GM21825 (cell line): ENCODE measurements around the gene AGRN.
A peak's percentile ranks its signal among the peaks of the same experiment; 100 is the strongest.
"Not testable (repeated sequence)": the region's sequence is repeated elsewhere in the genome, so short reads cannot be mapped to it uniquely, and the experiment has no call there.

Source experiments
- ATAC-seq: cut with Tn5 transposase; IDR thresholded peaks from one replicate; pipeline ENCODE4 v1.9.1; 2021; ENCODE audit warnings: mild to moderate bottlenecking, moderate library complexity; ENCODE audit not compliant: unreplicated experiment

The AGRN gene

DNA sequence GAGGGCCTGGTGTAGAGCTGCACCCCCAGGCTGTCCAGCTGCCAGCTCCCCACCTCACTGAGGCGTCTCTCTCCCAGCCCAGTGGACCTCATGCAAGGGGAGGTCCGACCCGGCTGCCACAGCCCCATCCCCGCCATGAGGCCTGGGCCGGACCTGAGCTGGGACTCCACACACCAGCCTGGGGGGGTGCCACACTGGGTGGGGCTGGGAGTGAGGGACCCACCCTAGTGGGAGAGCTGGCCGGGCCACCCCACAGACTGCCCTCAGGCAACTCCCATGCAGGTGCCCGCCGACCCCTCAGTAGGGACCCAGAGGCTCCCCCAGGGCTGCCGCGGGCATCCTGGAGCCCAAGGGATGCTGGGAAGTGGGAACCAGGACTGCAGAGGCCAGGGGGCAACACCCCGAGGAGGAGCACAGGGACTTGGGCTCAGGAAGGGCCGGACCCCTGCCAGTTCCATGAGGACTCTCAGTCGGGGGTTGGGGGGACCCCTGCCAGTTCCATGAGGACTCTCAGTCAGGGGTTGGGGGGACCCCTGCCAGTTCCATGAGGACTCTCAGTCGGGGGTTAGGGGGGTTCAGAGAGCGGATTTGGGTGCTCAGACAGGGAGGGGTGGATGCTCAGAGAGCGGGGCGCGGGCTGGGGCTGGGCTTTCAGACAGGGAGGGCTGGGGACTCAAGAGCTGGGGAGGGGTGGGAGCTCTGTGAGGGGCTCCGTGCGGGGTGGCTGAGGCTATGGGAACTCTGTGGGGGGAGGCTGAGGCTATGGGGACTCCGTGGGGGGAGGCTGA lies 55.4 kb downstream of the AGRN start:
- no peak for ATAC-seq

DNA sequence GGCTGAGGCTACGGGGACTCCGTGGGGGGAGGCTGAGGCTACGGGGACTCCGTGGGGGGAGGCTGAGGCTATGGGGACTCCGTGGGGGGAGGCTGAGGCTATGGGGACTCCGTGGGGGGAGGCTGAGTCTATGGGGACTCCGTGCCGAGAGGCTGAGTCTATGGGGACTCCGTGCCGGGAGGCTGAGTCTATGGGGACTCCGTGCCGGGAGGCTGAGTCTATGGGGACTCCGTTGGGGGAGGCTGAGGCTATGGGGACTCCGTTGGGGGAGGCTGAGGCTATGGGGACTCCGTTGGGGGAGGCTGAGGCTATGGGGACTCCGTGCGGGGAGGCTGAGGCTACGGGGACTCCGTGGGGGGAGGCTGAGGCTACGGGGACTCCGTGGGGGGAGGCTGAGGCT lies 57.5 kb downstream of the AGRN start:
- not testable (repeated sequence) for ATAC-seq

DNA sequence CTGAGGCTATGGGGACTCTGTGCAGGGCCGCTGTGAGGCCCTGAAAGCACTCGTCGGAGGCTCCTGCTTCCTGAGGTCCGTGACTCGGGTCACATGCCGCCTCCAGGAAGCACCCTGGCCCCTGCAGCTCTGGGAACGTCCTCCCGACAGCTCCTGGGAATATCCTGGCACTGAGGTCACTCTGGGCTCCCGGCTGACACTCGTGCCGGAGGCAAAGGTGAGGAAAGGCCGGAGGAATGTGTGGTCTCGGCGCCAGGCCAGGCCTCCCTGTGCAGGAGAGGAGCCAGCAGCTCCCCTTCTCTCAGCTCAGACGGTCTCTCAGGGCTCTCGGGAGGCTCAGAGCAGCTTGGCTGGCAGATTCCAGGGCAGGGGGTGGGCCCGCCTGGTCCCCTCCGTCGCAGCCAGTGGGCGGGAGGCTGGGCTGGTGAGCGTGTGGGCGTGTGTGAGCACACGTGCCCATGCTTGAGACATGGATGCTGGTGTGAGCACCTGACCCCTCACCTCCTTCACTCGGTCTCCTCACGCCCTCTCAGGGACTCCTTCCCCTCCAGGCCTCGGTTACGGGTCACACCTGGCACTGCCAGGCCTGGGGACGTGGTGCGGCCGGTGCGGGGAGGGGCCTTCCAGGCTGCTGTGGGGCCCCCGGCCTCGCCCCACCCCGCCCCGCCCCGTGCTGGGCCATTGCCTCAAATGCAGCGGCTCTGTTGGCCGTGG lies 59.6 kb downstream of the AGRN start:
- peak; percentile 55 for ATAC-seq

GRCh38 chr1:1080122-1080757 lies 60.3 kb downstream of the AGRN start:
- peak; percentile 39 for ATAC-seq

- ATAC-seq = no peak
Measured at GRCh38 chr1:1080951-1081310, 61.0 kb downstream of the AGRN start.

DNA sequence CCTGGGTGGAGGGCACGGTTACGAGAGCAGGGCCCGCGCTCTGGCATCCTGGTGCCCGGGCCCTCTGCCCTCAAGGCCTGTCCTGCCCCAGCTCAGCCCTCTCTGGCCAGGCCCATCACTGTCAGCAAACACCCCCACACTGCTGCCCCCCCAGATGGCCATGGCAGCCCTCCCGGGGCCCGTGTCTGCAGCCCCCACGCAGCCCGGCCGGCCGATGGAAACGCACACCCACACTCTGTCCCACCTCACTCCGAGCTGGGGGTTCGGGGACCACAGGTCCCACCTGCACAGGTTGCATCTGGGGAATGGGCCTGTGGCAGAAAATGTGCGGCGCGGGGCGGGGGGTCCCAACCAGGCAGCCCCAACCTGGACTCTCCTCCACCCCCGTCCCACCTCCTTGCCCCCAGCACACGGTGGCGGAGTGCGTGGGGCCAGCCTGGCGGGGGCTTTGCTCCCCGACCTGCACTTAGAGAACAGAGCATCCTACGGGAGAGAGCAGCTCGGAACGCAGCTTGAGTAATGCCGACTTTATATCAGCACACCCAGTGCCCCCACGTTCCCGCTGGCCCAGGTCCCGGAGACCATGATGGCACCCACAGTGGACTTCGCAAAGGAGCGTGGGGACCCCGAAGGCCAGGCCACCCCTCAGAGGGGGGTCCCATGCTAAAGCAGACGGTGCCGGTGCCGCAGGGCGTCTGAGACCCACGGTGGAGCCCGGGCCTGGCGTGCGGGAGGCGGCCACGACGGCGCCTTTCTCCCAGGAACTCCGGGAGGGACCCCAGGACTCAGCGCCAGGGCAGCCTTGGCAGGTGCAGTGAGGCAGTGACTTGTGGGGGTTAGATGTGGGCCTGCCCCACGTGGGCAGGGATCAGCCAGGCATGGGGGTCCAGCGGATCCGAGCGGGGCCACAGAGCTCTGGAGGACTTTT lies 61.7 kb downstream of the AGRN start:
- no peak for ATAC-seq

DNA sequence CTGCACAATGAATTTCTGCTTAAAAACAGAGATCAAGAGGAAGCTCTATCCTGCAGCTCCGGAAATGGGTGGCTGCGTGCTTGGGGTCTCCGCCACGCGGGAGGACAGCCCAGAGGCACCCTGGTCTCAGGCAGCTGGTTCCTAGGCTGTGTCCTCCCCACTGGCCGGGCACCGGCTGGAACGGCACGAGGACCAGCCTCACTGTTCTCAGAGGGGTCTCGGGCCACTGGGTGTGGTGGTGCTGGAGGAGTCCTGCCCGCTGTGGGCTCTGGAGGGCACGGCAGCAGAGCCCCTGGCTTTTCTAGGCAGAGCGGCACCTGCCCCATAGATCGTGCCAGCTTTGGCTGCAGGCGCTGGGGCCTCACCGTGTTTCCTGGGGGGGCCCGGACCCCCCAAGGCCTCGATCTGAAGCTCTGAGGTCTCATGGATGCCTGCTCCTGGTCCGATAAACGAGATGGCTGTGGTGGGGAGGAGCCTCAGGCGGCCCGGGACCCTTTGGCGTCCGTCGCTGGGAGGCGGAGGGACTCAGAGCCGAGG lies 62.4 kb downstream of the AGRN start:
- no peak for ATAC-seq

DNA sequence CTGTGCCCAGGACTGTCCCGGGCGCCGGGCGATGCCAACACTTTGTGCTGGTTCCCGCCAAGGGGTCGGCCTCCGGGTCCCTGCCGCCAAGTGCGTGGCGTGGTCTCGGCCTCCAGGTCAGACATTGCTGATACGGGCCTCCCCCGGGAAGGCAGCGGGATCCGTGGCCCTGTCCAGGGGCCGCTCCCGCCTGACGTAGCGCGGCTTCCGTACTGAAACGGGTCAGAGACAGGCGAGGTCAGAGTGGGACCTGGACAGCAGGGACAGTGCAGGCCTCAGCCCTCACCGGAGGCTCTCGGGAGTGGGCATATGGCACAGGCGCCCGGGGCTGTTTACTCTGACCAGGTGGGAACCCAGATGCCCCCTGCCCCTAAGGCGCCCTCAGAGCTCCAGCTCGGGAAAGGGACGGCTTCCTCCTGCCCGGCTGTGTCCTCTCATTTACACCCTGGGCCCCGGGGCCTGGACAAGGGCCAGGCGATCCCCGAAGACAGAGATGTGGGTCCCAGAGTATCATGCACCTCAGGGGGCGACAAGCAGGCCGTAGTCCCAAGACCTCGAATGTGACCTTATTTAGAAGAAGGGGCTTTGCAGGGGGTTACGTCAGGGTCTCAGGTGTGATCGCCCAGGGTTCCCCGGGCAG lies 63.0 kb downstream of the AGRN start:
- no peak for ATAC-seq

- no peak for ATAC-seq
Measured at GRCh38 chr1:1083416-1084371, 63.8 kb downstream of the AGRN start.

- ATAC-seq = no peak
Measured at GRCh38 chr1:1084372-1085170, 64.7 kb downstream of the AGRN start.

DNA sequence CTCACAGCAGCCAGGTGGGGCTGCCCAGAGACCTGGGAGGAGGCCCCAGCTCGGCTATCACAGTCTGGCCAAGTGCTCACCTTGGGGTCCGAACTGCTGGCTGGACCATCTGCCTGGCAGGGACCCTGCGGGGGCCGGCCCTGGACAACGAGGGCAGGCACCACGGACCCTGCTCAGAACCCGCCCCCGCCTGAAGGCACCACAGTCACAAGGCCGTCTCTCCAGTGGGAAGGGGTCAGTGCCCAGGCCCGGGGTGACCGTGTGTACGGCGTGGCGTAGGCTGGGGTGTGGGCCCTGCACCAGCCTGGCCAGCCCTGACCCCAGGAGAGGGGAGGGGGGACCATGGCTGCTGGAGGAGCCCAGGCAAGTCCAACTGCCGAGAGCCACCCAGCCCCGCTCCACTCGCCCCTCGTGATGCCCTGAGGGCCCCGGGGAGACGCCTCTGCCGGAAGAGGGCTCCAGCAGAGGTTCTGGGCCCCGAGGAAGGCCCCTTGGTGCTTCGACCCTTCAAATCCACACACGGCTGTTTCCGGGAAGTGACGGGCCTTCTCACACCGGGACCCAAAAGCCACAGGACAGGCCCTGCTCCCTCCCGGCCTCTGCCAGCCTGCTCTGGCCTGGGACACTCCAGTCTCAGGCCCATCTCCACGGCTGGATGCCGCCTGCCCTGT lies 65.4 kb downstream of the AGRN start:
- ATAC-seq = no peak

DNA sequence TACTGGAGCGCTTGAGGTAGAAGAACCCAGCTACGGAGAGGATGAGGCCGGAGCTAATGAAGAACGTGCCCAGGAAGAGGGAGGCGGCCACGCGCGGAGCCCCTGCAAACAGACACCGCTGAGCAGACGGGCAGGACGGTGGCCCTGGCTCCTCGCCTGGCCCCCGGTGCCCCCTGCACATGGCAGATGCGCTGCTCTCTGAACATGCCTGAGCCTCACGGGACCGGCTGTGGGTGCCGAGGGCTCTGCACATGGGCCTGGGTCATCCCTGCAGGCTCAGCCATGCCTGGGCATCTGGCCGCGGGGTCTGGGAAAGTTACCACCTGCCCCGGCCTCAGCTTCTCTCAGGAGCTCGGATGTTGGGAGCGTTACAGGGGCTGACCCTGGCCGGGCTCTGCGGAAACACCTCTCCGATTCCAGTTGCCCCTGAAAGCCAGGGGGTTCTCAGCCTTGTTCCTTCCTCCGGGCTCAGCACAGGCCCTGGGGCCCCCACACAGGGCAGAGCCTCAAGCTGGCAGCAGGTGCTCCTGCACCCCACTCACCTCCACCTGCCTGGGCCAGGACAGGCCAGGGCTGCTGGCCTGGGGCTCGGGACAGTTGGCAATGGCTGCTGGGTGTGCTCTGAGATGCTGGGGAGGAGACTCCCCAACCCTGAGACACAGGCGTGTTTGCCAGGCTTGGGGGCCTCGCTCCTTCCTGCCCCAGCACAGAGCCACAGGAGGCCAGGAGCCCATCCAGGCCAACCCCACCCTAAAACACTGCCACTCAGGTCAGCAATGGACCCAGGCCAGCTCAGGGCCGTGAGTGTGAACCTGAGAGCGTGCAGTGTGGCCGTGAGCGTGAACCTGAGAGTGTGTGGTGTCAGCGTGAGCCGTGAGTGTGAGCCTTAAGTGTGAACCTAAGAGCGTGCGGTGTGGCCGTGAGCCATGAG lies 66.3 kb downstream of the AGRN start:
- ATAC-seq = no peak

- ATAC-seq = no peak
Measured at GRCh38 chr1:1086911-1087341, 67.0 kb downstream of the AGRN start.

DNA sequence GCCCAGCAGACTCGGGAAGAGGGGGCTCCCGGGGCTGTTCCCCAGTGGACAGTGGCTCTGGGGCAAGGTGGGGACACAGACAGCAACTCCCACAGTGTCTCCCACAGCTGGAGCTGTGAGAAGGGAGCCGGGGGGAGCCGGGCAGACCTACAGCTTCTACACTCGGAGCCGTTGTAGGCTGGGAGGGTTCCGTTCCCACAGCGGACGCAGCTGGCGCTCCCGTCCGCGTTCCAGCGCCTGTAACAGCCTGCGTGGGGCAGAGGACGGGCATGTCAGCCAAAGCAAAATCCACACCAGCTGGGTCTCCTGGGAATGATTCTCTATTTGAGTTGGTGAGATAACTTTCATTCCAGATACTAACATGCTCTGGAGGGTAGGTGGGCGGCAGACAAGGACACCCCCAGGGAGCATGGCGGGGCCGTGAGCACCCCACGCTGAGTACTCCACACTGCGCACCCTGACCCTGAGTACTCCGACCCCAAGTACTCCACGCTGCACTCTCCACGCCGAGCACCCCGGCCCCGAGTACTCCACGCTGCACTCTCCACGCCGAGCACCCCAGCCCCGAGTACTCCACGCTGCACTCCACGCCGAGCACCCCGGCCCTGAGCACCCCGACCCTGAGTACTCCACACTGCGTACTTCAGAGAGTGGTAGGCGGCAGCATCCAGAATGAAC lies 67.6 kb downstream of the AGRN start:
- ATAC-seq = no peak

DNA sequence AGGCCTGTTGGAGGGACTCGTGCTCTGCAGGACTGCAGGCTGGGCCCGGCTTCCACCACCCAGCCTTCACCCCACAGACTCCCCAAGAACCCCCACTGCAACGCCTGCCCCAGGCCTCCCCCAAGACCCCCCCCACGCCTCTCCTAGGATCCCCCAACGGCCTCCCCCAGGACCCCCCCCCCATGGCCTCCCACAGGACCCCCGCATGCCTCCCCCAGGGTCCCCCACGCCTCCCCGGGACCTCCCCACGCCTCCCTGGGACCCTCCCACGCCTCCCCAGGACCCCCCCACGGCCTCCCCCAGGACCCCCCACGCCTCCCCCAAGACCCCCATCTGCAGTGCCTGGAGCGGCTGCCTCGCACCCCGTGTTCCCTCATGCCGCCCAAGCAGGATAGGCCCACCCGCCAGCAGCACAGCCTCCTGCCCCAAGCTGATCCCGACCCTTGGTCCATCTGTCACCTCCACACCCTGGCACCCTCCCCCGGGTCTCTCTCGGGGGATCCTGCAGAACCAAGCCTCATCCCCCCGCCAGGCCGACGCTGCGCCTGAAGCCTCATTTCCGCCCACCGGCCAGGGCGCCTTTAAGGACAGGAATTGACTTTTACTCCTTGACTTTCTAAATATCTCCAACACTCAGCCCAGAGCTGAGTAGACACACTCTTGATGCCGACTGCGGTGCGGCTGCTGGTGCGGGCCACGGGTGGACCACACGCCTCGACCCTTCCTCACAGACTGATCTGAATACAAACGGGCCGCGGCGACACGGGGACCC lies 68.3 kb downstream of the AGRN start:
- no peak for ATAC-seq
